Mesenchymal stem cell (in vitro differentiated cells and primary cell): ENCODE data around the gene IL3.

Experiments
- DNase-seq: peaks from one replicate; pipeline ENCODE4 v3.0.0-alpha.2; 2013
- H2AFZ ChIP-seq: one replicate; pipeline ENCODE4 v1.6.1; 2013; ENCODE audit warnings: low read depth, mild to moderate bottlenecking, control low read depth, inconsistent platforms, low read length, moderate library complexity
- H2AK5ac ChIP-seq: 2 replicates; pipeline ENCODE4 v1.6.1; 2013; ENCODE audit warnings: low read length, moderate library complexity, mild to moderate bottlenecking, inconsistent platforms; ENCODE audit not compliant: severe bottlenecking
- H2BK120ac ChIP-seq: one replicate; pipeline ENCODE4 v1.6.1; 2013; ENCODE audit warnings: low read depth, mild to moderate bottlenecking, inconsistent platforms, low read length, moderate library complexity
- H2BK12ac ChIP-seq, 2 experiments: one replicate each; pipeline ENCODE4 v1.6.1; 2013; ENCODE audit warnings: inconsistent platforms in 2 of 2, low read length in 2 of 2, mild to moderate bottlenecking in 2 of 2, moderate library complexity in 2 of 2, control low read depth in 1 of 2
- H2BK15ac ChIP-seq: one replicate; pipeline ENCODE4 v1.6.1; 2013; ENCODE audit warnings: mild to moderate bottlenecking, low read depth, inconsistent platforms; ENCODE audit not compliant: poor library complexity, severe bottlenecking
- H2BK5ac ChIP-seq: 2 replicates; pipeline ENCODE4 v1.6.1; 2013; ENCODE audit warnings: low read depth, mild to moderate bottlenecking, low read length, control low read depth, inconsistent platforms; ENCODE audit not compliant: poor library complexity, severe bottlenecking
- H3K14ac ChIP-seq, 2 experiments: one replicate each; pipeline ENCODE4 v1.6.1; 2013; ENCODE audit warnings: inconsistent platforms in 2 of 2, low read length in 2 of 2, control low read depth in 1 of 2, mild to moderate bottlenecking in 1 of 2, moderate library complexity in 1 of 2
- H3K18ac ChIP-seq, 2 experiments: one replicate each; pipeline ENCODE4 v1.6.1; 2013; ENCODE audit warnings: inconsistent platforms in 2 of 2, low read length in 2 of 2, control low read depth in 1 of 2, low read depth in 1 of 2, mild to moderate bottlenecking in 1 of 2
- H3K23ac ChIP-seq, 2 experiments: one replicate each; pipeline ENCODE4 v1.6.1; 2013; ENCODE audit warnings: inconsistent platforms in 2 of 2, low read length in 2 of 2, mild to moderate bottlenecking in 2 of 2, moderate library complexity in 2 of 2, control low read depth in 1 of 2
- H3K27ac ChIP-seq: 2 replicates; pipeline ENCODE4 v1.5.1; 2013; ENCODE audit warnings: mild to moderate bottlenecking, moderate library complexity, low read length, control low read depth, inconsistent platforms; ENCODE audit not compliant: poor library complexity, severe bottlenecking
- H3K27me3 ChIP-seq, 2 experiments: 2 replicates each; pipeline versions ENCODE4 v1.6.1 to v1.7.0; 2013; ENCODE audit warnings: low read length in 2 of 2, mild to moderate bottlenecking in 2 of 2, moderate library complexity in 2 of 2, control low read depth in 1 of 2, inconsistent platforms in 1 of 2; ENCODE audit not compliant: control insufficient read depth in 1 of 2, insufficient read depth in 1 of 2
- H3K36me3 ChIP-seq, 2 experiments: 2 replicates each; pipeline versions ENCODE4 v1.6.1 to v1.7.0; 2013; ENCODE audit warnings: low read length in 2 of 2, control low read depth in 1 of 2, inconsistent platforms in 1 of 2, low read depth in 1 of 2, mild to moderate bottlenecking in 1 of 2; ENCODE audit not compliant: insufficient read depth in 2 of 2, control insufficient read depth in 1 of 2
- H3K4ac ChIP-seq, 2 experiments: one replicate each; pipeline ENCODE4 v1.6.1; 2013; ENCODE audit warnings: inconsistent platforms in 2 of 2, low read length in 2 of 2, mild to moderate bottlenecking in 2 of 2, moderate library complexity in 2 of 2, control low read depth in 1 of 2, low read depth in 1 of 2
- H3K4me1 ChIP-seq: 2 replicates; pipeline ENCODE4 v1.6.1; 2013; ENCODE audit warnings: low read depth, low read length, control low read depth; ENCODE audit not compliant: control insufficient read depth, insufficient read depth
- H3K4me2 ChIP-seq: 2 replicates; pipeline ENCODE4 v1.6.1; 2013; ENCODE audit warnings: low read length, mild to moderate bottlenecking, inconsistent platforms; ENCODE audit not compliant: poor library complexity, severe bottlenecking
- H3K4me3 ChIP-seq, 2 experiments: 2 replicates each; pipeline versions ENCODE4 v1.5.1 to v1.7.0; 2013; ENCODE audit warnings: low read length in 2 of 2, mild to moderate bottlenecking in 2 of 2, control low read depth in 1 of 2, low read depth in 1 of 2; ENCODE audit not compliant: insufficient read depth in 1 of 2
- H3K79me1 ChIP-seq: replicated peaks from 2 replicates; pipeline ENCODE4 v1.6.1; 2013; ENCODE audit warnings: mild to moderate bottlenecking, control low read depth, low read length, inconsistent platforms; ENCODE audit not compliant: poor library complexity, severe bottlenecking
- H3K9ac ChIP-seq: 2 replicates; pipeline ENCODE4 v1.7.0; 2013; ENCODE audit warnings: mild to moderate bottlenecking, low read length, moderate library complexity
- H3K9me3 ChIP-seq: 2 replicates; pipeline ENCODE4 v1.7.0; 2013; ENCODE audit warnings: mild to moderate bottlenecking, low read length; ENCODE audit not compliant: control insufficient read depth
- H4K8ac ChIP-seq: one replicate; pipeline ENCODE4 v1.6.1; 2013; ENCODE audit warnings: inconsistent platforms, mild to moderate bottlenecking, low read length, moderate library complexity
- H4K91ac ChIP-seq: one replicate; pipeline ENCODE4 v1.6.1; 2013; ENCODE audit warnings: mild to moderate bottlenecking, low read length, inconsistent platforms
- WGBS: methylation state at CpG from one replicate; pipeline ENCODE4 v1.1.7; 2013; ENCODE audit warnings: mixed read lengths; 5-methylcytosine and 5-hydroxymethylcytosine counted together

Gene IL3

GRCh38 chr5:132082329-132083023, 22.0 kb downstream of the IL3 start:
- no peak overlapping the region for H3K18ac ChIP-seq
- H2BK120ac ChIP-seq: no peak overlapping the region
- H3K4me3 ChIP-seq: no peak overlapping the region
- H2BK15ac ChIP-seq: no peak overlapping the region
- 92% methylated on average over 8 of the region's 8 CpGs for WGBS
- H3K27me3 ChIP-seq: no peaks in the 10 kb centered on the region
- H2BK12ac ChIP-seq: no peak overlapping the region
- H3K4ac ChIP-seq: no peak overlapping the region
- H2AFZ ChIP-seq: no peak overlapping the region
- no peak for DNase-seq
- H3K27ac ChIP-seq: no peak overlapping the region
- no peak overlapping the region for H3K9ac ChIP-seq
- H3K23ac ChIP-seq: no peak overlapping the region
- H3K4me1 ChIP-seq: peaks cover 12% of the 10 kb centered on the region
- no peaks in the 10 kb centered on the region for H3K36me3 ChIP-seq
- no peak overlapping the region for H4K8ac ChIP-seq
- no peaks in the 10 kb centered on the region for H3K79me1 ChIP-seq
- no peak overlapping the region for H4K91ac ChIP-seq
- no peaks in the 10 kb centered on the region for H3K9me3 ChIP-seq
- H3K14ac ChIP-seq: peak overlapping the region in 1 of 2 experiments; percentile 2
- H2AK5ac ChIP-seq: no peak overlapping the region
- no peak overlapping the region for H2BK5ac ChIP-seq
- H3K4me2 ChIP-seq: no peak overlapping the region

GRCh38 chr5:132083071-132083678, 22.7 kb downstream of the IL3 start:
- Histone ChIP-seq H2BK15ac (no peak overlapping the region), H3K36me3 (no peaks in the 10 kb centered on the region), H2AFZ (no peak overlapping the region), H3K9me3 (no peaks in the 10 kb centered on the region), H4K91ac (no peak overlapping the region), H3K4me1 (peaks cover 15% of the 10 kb centered on the region), H2BK5ac (no peak overlapping the region), H3K27ac (no peak overlapping the region), H2AK5ac (no peak overlapping the region), H3K79me1 (no peaks in the 10 kb centered on the region), H3K4me3 (no peak overlapping the region), H2BK12ac (no peak overlapping the region), H3K14ac (no peak overlapping the region), H3K18ac (no peak overlapping the region), H3K4me2 (no peak overlapping the region), H3K23ac (no peak overlapping the region), H3K27me3 (no peaks in the 10 kb centered on the region), H3K4ac (no peak overlapping the region), H2BK120ac (no peak overlapping the region), H3K9ac (no peak overlapping the region), H4K8ac (no peak overlapping the region)
- WGBS: 91% methylated on average over 2 of the region's 4 CpGs
- no peak for DNase-seq

- Histone ChIP-seq H3K79me1 (no peaks in the 10 kb centered on the region), H3K4me3 (no peak overlapping the region), H3K27ac (no peak overlapping the region), H3K27me3 (no peaks in the 10 kb centered on the region), H4K8ac (peak overlapping the region; percentile 79), H3K14ac (peak overlapping the region in 1 of 2 experiments; percentile 85), H3K18ac (peak overlapping the region; percentile 40 to 77), H3K36me3 (no peaks in the 10 kb centered on the region), H2BK120ac (peak overlapping the region; percentile 55), H2BK12ac (peak overlapping the region; percentile 65 to 98), H3K23ac (no peak overlapping the region), H3K9me3 (no peaks in the 10 kb centered on the region), H2AFZ (no peak overlapping the region), H4K91ac (peak overlapping the region; percentile 62), H2AK5ac (peak overlapping the region; percentile 62), H3K4ac (peak overlapping the region; percentile 24 to 64), H3K9ac (peak overlapping the region; percentile 34), H2BK5ac (no peak overlapping the region), H3K4me2 (no peak overlapping the region), H3K4me1 (peaks cover 18% of the 10 kb centered on the region), H2BK15ac (peak overlapping the region; percentile 60)
- DNase-seq: no peak
- 89% methylated on average over 4 of the region's 4 CpGs for WGBS
These were observed 25.2 kb downstream of the IL3 start for GRCh38 chr5:132085686-132086085.

GRCh38 chr5:132086277-132086794, 25.9 kb downstream of the IL3 start:
- Histone ChIP-seq H4K8ac (peak overlapping the region; percentile 83), H3K18ac (peak overlapping the region; percentile 58 to 78), H3K36me3 (no peaks in the 10 kb centered on the region), H2AK5ac (peak overlapping the region; percentile 3), H2BK15ac (peak overlapping the region; percentile 15), H3K4me3 (no peak overlapping the region), H3K23ac (no peak overlapping the region), H3K9ac (peak overlapping the region; percentile 34), H3K9me3 (no peaks in the 10 kb centered on the region), H3K27ac (peak overlapping the region; percentile 13), H3K14ac (no peak overlapping the region), H2AFZ (no peak overlapping the region), H3K4me2 (no peak overlapping the region), H2BK120ac (peak overlapping the region; percentile 50), H2BK12ac (peak overlapping the region; percentile 69 to 96), H4K91ac (peak overlapping the region; percentile 81), H2BK5ac (no peak overlapping the region), H3K27me3 (no peaks in the 10 kb centered on the region), H3K79me1 (no peaks in the 10 kb centered on the region), H3K4ac (no peak overlapping the region), H3K4me1 (peaks cover 18% of the 10 kb centered on the region)
- DNase-seq: peak; percentile 88
- 0% methylated on average over 2 of the region's 2 CpGs for WGBS
